Gastrocnemius medialis (tissue), 4 donors: ENCODE results near the gene POLR3B. TPM values are rescaled to one million over a fixed set of nuclear protein-coding genes. Genes with fewer than 3 reads are reported as not detected.

Source experiments
- ATAC-seq, 2 donors: fragments of 150-250 bp; one replicate each; pipeline ENCODE4 v1.9.1; 2016
- DNase-seq, 2 donors: peaks; one replicate each; pipeline ENCODE4 v3.0.0-alpha.2; 2019
- H3K27ac ChIP-seq, 4 donors: fragments of 200-600 bp; sonication (generic); 1 replicate in 1 of 4; 2 replicates in 3 of 4; pipeline ENCODE4 v1.5.1; 2016 to 2018; ENCODE audit warnings: mild to moderate bottlenecking in 2 of 4, moderate library complexity in 1 of 4
- H3K27me3 ChIP-seq, 3 donors: fragments of 200-600 bp; sonication (generic) in 2 of 3; 1 replicate in 1 of 3; 2 replicates in 2 of 3; pipeline versions ENCODE4 v1.5.1 to v1.6.0; 2016 to 2019; ENCODE audit warnings: mild to moderate bottlenecking in 1 of 3, moderate library complexity in 1 of 3
- H3K36me3 ChIP-seq, 2 donors: fragments of 200-600 bp; sonication (generic) in 1 of 2; one replicate each; pipeline ENCODE4 v1.5.1; 2017 to 2018
- H3K4me1 ChIP-seq, 2 donors: fragments of 200-600 bp; sonication (generic) in 1 of 2; one replicate each; pipeline ENCODE4 v1.5.1; 2016 to 2017; ENCODE audit warnings: mild to moderate bottlenecking in 2 of 2
- H3K4me3 ChIP-seq, 4 donors: fragments of 200-600 bp; sonication (generic) in 3 of 4; 1 replicate in 1 of 4; 2 replicates in 3 of 4; pipeline ENCODE4 v1.5.1; 2016 to 2019; ENCODE audit warnings: mild to moderate bottlenecking in 2 of 4
- H3K9me3 ChIP-seq, 3 donors: fragments of 200-600 bp; sonication (generic) in 2 of 3; 1 replicate in 1 of 3; 2 replicates in 2 of 3; pipeline ENCODE4 v1.5.1; 2016 to 2019
- CTCF ChIP-seq, 5 experiments: fragments of 450-650 bp in 3 of 5; fragments of 200-600 bp in 2 of 5; sonication (generic) in 2 of 5; IDR thresholded peaks in 4 of 5; conservative IDR thresholded peaks in 1 of 5; 1 replicate in 4 of 5; 2 replicates in 1 of 5; pipeline ENCODE4 v1.5.1; 2016 to 2019; ENCODE audit warnings: antibody characterized with exemption in 5 of 5, mild to moderate bottlenecking in 3 of 5, moderate library complexity in 3 of 5
- POLR2A ChIP-seq, 2 donors: fragments of 450-650 bp; IDR thresholded peaks; one replicate each; pipeline ENCODE4 v1.6.1; 2017; ENCODE audit warnings: antibody characterized with exemption in 2 of 2, mild to moderate bottlenecking in 2 of 2, moderate library complexity in 2 of 2
- in situ Hi-C, 4 donors: fragments of 200-750 bp; cut with MboI; loops; one replicate each; pipeline versions ENCODE4 v1.15.0 to v1.8.0; 2017; ENCODE audit warnings: low sequenced_read_pairs in 4 of 4
- intact Hi-C: fragments of 100-400 bp; cut with DNase I; formaldehyde crosslinking; loops from one replicate; pipeline ENCODE4 v1.15.1; 2023; ENCODE audit warnings: low total_unique reads
- total RNA-seq, 4 donors: library from RNA; depleted of rRNA; stranded (reverse); fragments of >200 nt; gene quantifications; one replicate each; pipeline versions ENCODE4 v1.1.0 to v1.2.3, GENCODE V29; 2016

POLR3B gene
- total RNA-seq, 4 donors from 2014 or later: 4.2 to 9.5 (median 6.4) TPM

- Histone ChIP-seq H3K27me3 (no peaks in the 10 kb centered on the region), H3K9me3 (no peaks in the 10 kb centered on the region), H3K27ac (peak overlapping the region; percentile 66 to 88 (median 80)), H3K36me3 (peaks cover 0 to 17% of the 10 kb centered on the region in 2 donors), H3K4me3 (no peak overlapping the region), H3K4me1 (peaks cover 31 to 39% of the 10 kb centered on the region in 2 donors)
- TF ChIP-seq CTCF (IDR thresholded peaks at IDR 0.05 in 4 of 5, conservative IDR thresholded peaks at IDR 0.05 in 1 of 5): peak; percentile 45 to 69 (median 53)
- no peak for TF ChIP-seq POLR2A (IDR thresholded peaks at IDR 0.05)
- DNase-seq: peak; percentile 33 to 69
- intact Hi-C loops (loop anchor here (1.0 kb wide), 1 partner anchor 118 kb away; no protein-coding TSS in a partner anchor), in situ Hi-C loops (loop anchor here in 2 of 4 donors (10.0 kb wide), 1 partner anchor 121 kb away; no protein-coding TSS in a partner anchor)
- ATAC-seq: peak; percentile 59 to 62
Measured at GRCh38 chr12:106345746-106346145, 11.8 kb upstream of the POLR3B start.

- no peak overlapping the region for H3K4me3 ChIP-seq
- TF ChIP-seq CTCF (IDR thresholded peaks at IDR 0.05 in 4 of 5, conservative IDR thresholded peaks at IDR 0.05 in 1 of 5) (no peak), POLR2A (IDR thresholded peaks at IDR 0.05) (no peak)
- no peak overlapping the region for H3K27ac ChIP-seq
- no peak for ATAC-seq
- no peak for DNase-seq
- no peaks in the 10 kb centered on the region for H3K9me3 ChIP-seq
- peaks cover 0 to 12% of the 10 kb centered on the region in 2 donors for H3K36me3 ChIP-seq
- H3K27me3 ChIP-seq: no peaks in the 10 kb centered on the region
- in situ Hi-C loops: loop anchor here in 2 of 4 donors (10.0 kb wide), 1 partner anchor 124 kb away; no protein-coding TSS in a partner anchor
- intact Hi-C loops: no loop called here
- peaks cover 5 to 13% of the 10 kb centered on the region in 2 donors for H3K4me1 ChIP-seq
Measured at GRCh38 chr12:106348411-106348810, 9.1 kb upstream of the POLR3B start.

GRCh38 chr12:106353175-106353574 lies 4.4 kb upstream of the POLR3B start:
- intact Hi-C loops (loop anchor here (10.0 kb wide), 1 partner anchor 938 kb away; no protein-coding TSS in a partner anchor), in situ Hi-C loops (loop anchor here in 3 of 4 donors (5.0 to 10.0 kb wide), 3 partner anchors 48 to 128 kb away; partner anchors contain the start of gene TCP11L2 (in 1 of the 3))
- TF ChIP-seq POLR2A (IDR thresholded peaks at IDR 0.05) (no peak), CTCF (IDR thresholded peaks at IDR 0.05 in 4 of 5, conservative IDR thresholded peaks at IDR 0.05 in 1 of 5) (no peak)
- no peak for ATAC-seq
- DNase-seq: no peak
- peaks cover 8% of the 10 kb centered on the region in 2 donors for H3K4me1 ChIP-seq
- no peak overlapping the region for H3K4me3 ChIP-seq
- no peaks in the 10 kb centered on the region for H3K27me3 ChIP-seq
- H3K9me3 ChIP-seq: no peaks in the 10 kb centered on the region
- no peak overlapping the region for H3K27ac ChIP-seq
- H3K36me3 ChIP-seq: no peaks in the 10 kb centered on the region

GRCh38 chr12:106358396-106359241 lies 1.1 kb downstream of the POLR3B start:
- Histone ChIP-seq H3K4me1 (peaks cover 16 to 18% of the 10 kb centered on the region in 2 donors), H3K27ac (peak overlapping the region; percentile 87 to 96 (median 91)), H3K36me3 (no peaks in the 10 kb centered on the region), H3K27me3 (no peaks in the 10 kb centered on the region), H3K9me3 (no peaks in the 10 kb centered on the region), H3K4me3 (peak overlapping the region; percentile 68 to 84 (median 80))
- ATAC-seq: peak; percentile 82 to 88
- DNase-seq: peak; percentile 43 to 76
- in situ Hi-C loops (loop anchor here in 2 of 4 donors (10.0 kb wide), 2 partner anchors 54 to 134 kb away; partner anchors contain the start of gene TCP11L2 (in 1 of the 2)), intact Hi-C loops (loop anchor here (1.0 to 10.0 kb wide), 7 partner anchors 56 to 944 kb away; partner anchors contain the start of genes CKAP4, CRY1 and TCP11L2)
- TF ChIP-seq POLR2A (IDR thresholded peaks at IDR 0.05) (no peak), CTCF (IDR thresholded peaks at IDR 0.05 in 4 of 5, conservative IDR thresholded peaks at IDR 0.05 in 1 of 5) (no peak)
